Activated B cell treated with CpG ODN at 0.5 μM for 24 hours (primary cell): Measurements from ENCODE around the gene PLG. TPM values are rescaled to one million over a fixed set of nuclear protein-coding genes. Genes with fewer than 3 reads are reported as not detected.

Experiments
- ATAC-seq: fragments of 200-7000 bp; cut with Tn5 transposase; one replicate; pipeline ENCODE4 v1.10.0; 2021; ENCODE audit warnings: low read depth, mild to moderate bottlenecking, moderate library complexity
- CTCF ChIA-PET: fragments of 350-600 bp; sonication (Branson Sonifier 250); formaldehyde crosslinking; loops from one replicate; lab custom pipeline; 2021; ENCODE audit warnings: antibody characterized with exemption; lab: Charles Lee
- POLR2A ChIA-PET: fragments of 350-600 bp; sonication (Branson Sonifier 250); formaldehyde crosslinking; loops from one replicate; lab custom pipeline; 2021; ENCODE audit warnings: antibody characterized with exemption; lab: Charles Lee
- DNase-seq: peaks from one replicate; pipeline ENCODE4 v3.0.0; 2022
- H3K27ac Mint-ChIP-seq: one replicate; pipeline ENCODE4 v1.8.0; 2020; ENCODE audit warnings: mixed read lengths
- H3K27me3 Mint-ChIP-seq: one replicate; pipeline ENCODE4 v1.8.0; 2021; ENCODE audit warnings: mixed read lengths
- H3K36me3 Mint-ChIP-seq: one replicate; pipeline ENCODE4 v1.8.0; 2021; ENCODE audit warnings: low read depth, mixed read lengths
- H3K4me1 Mint-ChIP-seq: one replicate; pipeline ENCODE4 v1.8.0; 2021; ENCODE audit warnings: mixed read lengths
- H3K4me3 Mint-ChIP-seq: one replicate; pipeline ENCODE4 v1.8.0; 2020; ENCODE audit warnings: mild to moderate bottlenecking, mixed read lengths
- H3K9me3 Mint-ChIP-seq: one replicate; pipeline ENCODE4 v1.8.0; 2020; ENCODE audit warnings: mixed read lengths
- intact Hi-C: fragments of 100-400 bp; cut with micrococcal nuclease; formaldehyde crosslinking; loops from one replicate; pipeline ENCODE4 v1.15.1; 2024
- total RNA-seq: library from RNA; stranded (reverse); gene quantifications from 2 replicates; pipeline ENCODE4 v1.2.3, GENCODE V29; 2022
- TF ChIP-seq, protein P1 (sequence below): fragments of 200-600 bp; IDR thresholded peaks from one replicate; pipeline ENCODE4 v1.8.0; 2022; ENCODE audit warnings: antibody characterized with exemption, mild to moderate bottlenecking

Gene PLG
- total RNA-seq, 1 donor from 2014 or later = 0.31 TPM

DNA sequence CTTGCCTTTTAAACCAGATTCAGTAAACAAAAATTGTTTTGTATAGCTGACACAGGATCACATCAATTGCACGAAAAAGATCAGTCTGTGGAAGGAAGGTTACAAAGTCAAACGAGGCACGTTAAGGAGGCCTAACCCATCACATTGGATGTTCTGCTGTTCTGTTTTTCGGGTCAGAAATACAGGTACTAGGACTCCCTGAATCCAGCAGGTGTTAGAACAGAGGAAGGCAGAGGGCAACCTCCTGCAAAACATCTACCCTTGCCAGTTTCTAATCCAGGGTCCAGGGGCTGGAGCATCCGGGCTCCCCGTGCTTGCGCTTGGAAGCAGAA, 64.6 kb downstream of the PLG start:
- peaks cover 9% of the 10 kb centered on the region for H3K9me3 Mint-ChIP-seq
- H3K27me3 Mint-ChIP-seq = peaks cover 36% of the 10 kb centered on the region
- H3K36me3 Mint-ChIP-seq = no peaks in the 10 kb centered on the region
- DNase-seq = no peak
- no peak overlapping the region for H3K27ac Mint-ChIP-seq
- intact Hi-C loops = loop anchor here (2.0 to 5.0 kb wide), 2 partner anchors 16 to 904 kb away; no protein-coding TSS in a partner anchor
- TF ChIP-seq, protein P1, sequence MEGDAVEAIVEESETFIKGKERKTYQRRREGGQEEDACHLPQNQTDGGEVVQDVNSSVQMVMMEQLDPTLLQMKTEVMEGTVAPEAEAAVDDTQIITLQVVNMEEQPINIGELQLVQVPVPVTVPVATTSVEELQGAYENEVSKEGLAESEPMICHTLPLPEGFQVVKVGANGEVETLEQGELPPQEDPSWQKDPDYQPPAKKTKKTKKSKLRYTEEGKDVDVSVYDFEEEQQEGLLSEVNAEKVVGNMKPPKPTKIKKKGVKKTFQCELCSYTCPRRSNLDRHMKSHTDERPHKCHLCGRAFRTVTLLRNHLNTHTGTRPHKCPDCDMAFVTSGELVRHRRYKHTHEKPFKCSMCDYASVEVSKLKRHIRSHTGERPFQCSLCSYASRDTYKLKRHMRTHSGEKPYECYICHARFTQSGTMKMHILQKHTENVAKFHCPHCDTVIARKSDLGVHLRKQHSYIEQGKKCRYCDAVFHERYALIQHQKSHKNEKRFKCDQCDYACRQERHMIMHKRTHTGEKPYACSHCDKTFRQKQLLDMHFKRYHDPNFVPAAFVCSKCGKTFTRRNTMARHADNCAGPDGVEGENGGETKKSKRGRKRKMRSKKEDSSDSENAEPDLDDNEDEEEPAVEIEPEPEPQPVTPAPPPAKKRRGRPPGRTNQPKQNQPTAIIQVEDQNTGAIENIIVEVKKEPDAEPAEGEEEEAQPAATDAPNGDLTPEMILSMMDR = no peak
- ChIA-PET CTCF (interaction anchor here (1.7 kb wide), 2 partner anchors 12 to 33 kb away, joined by 4 to 7 read pairs; no protein-coding TSS in a partner anchor), POLR2A (no interaction called here)
- H3K4me3 Mint-ChIP-seq = no peak overlapping the region
- ATAC-seq = no peak
- peaks cover 8% of the 10 kb centered on the region for H3K4me1 Mint-ChIP-seq

DNA sequence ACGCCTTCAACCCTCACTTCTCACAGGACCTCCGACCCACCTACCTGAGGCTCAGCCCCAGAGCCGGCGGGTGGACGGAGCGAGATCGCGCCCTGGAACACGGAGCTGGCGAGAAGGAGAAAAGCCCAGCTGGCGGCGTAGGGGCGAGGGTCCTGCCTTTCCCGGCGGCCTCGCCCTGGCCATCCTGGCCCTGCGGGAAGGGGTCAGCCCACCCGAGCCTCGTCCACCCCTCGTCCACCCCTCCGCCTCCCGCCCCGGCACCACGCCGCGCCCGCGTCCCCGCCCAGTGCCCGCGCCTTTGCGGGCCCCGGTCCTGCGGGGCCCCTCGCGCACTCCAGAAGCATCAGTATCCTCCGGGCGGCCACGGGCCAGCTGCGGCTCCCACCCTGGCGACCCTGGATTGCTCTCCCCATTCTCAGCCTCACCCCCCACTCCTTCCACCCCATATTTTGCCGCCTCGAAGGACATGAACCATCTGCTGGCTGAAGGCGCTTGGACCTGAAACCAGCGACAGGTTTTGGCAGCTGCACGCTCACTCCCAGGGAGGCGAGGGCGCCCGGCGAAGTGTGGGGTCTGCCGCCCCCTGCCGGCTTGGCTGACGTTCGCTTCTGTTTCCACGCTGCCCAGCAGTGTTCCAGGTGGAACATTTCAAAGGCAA, 65.1 kb downstream of the PLG start:
- ChIA-PET CTCF (interaction anchor here (1.2 to 1.7 kb wide), 3 partner anchors 12 to 34 kb away, joined by 3 to 7 read pairs (median 4); no protein-coding TSS in a partner anchor), POLR2A (no interaction called here)
- no peak overlapping the region for H3K27ac Mint-ChIP-seq
- H3K36me3 Mint-ChIP-seq = no peaks in the 10 kb centered on the region
- peak overlapping the region; percentile 77 for H3K4me3 Mint-ChIP-seq
- H3K4me1 Mint-ChIP-seq = peaks cover 8% of the 10 kb centered on the region
- peaks cover 36% of the 10 kb centered on the region for H3K27me3 Mint-ChIP-seq
- TF ChIP-seq, protein P1 = peak; percentile 48
- peaks cover 5% of the 10 kb centered on the region for H3K9me3 Mint-ChIP-seq
- intact Hi-C loops = loop anchor here (1.0 to 5.0 kb wide), 4 partner anchors 16 to 905 kb away; no protein-coding TSS in a partner anchor
- peak; percentile 81 for ATAC-seq
- peak; percentile 44 for DNase-seq

DNA sequence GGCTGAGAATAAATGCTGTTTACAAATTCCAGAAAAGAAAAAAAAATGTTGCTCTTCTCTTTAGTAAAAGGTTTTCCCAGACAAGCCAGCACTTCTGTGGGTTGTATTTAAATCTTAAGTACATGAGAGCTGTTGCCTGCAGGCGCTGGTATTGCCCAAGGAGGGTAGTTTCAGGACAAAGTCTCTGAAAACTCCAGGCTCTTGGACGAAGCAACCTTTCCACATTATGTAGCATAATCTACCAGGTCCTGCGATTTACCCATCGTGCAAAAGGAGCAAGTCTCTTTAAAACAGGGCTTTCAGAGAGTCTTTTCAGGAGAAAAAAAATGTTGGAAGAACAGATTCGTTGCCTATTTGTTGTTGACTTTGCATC, 65.6 kb downstream of the PLG start:
- ChIA-PET CTCF (interaction anchor here (1.2 to 1.7 kb wide), 3 partner anchors 13 to 34 kb away, joined by 3 to 7 read pairs (median 4); no protein-coding TSS in a partner anchor), POLR2A (no interaction called here)
- Mint-ChIP-seq H3K4me3 (peak overlapping the region; percentile 77), H3K27ac (no peak overlapping the region), H3K4me1 (peaks cover 8% of the 10 kb centered on the region), H3K36me3 (no peaks in the 10 kb centered on the region), H3K9me3 (peaks cover 2% of the 10 kb centered on the region), H3K27me3 (peaks cover 36% of the 10 kb centered on the region)
- intact Hi-C loops = loop anchor here (1.0 to 5.0 kb wide), 4 partner anchors 17 to 905 kb away; no protein-coding TSS in a partner anchor
- TF ChIP-seq, protein P1 = no peak
- DNase-seq = no peak
- no peak for ATAC-seq

DNA sequence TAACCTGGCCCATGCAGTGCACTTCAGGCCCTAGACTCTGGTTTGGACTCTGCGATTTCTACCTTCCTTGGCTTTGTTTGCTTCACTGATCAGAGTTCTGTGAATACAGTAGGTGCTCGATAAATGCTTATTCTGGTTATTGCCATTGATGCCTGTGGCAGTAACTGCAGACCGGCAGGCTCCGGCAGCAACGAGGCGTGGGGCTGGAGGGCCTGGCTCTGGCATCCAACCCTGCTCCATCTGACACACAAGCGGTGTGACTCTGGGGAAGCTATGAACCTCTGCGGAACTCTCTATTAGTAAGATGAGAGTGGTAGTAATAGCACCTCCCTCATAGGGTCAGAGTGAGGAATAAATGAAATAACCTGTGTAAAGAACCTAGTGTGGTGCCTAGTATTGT, 66.1 kb downstream of the PLG start:
- Mint-ChIP-seq H3K4me1 (peaks cover 8% of the 10 kb centered on the region), H3K9me3 (no peaks in the 10 kb centered on the region), H3K36me3 (no peaks in the 10 kb centered on the region), H3K27ac (no peak overlapping the region), H3K4me3 (no peak overlapping the region), H3K27me3 (peaks cover 36% of the 10 kb centered on the region)
- TF ChIP-seq, protein P1 = no peak
- ChIA-PET POLR2A (no interaction called here), CTCF (interaction anchor here (1.2 to 1.7 kb wide), 3 partner anchors 13 to 35 kb away, joined by 3 to 7 read pairs (median 4); no protein-coding TSS in a partner anchor)
- ATAC-seq (no peak), DNase-seq (no peak)
- intact Hi-C loops = loop anchor here (5.0 kb wide), 1 partner anchor 906 kb away; no protein-coding TSS in a partner anchor

DNA sequence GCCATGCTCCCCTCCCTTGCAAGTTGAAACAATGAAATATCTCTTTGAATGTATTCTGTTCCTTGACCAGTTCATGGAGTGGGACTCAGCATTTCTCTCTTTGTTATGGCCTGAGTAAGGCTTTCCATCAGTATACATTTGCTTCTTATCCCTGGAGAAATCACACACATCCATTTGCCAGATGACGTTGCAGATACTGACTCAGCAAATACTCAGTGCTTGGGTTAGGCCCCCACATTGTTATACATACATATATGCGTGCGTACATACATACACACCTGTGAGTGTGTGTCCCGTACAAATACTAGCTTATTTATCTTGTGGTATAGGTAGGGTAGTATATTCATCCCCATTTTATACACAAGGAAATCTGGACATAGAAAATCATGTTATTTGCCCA, 72.4 kb downstream of the PLG start:
- ChIA-PET POLR2A (no interaction called here), CTCF (no interaction called here)
- Mint-ChIP-seq H3K9me3 (no peaks in the 10 kb centered on the region), H3K4me1 (peaks cover 4% of the 10 kb centered on the region), H3K27ac (no peak overlapping the region), H3K4me3 (no peak overlapping the region), H3K36me3 (no peaks in the 10 kb centered on the region), H3K27me3 (peaks cover 5% of the 10 kb centered on the region)
- TF ChIP-seq, protein P1 = no peak
- intact Hi-C loops = no loop called here
- no peak for ATAC-seq
- DNase-seq = no peak
